Endothelial cell of hepatic sinusoid (primary cell): Measurements from ENCODE around the gene RASGEF1C.

Experiments used
- in situ Hi-C: cut with HindIII; loops from 2 replicates; pipeline ENCODE4 v1.10.0; 2017; ENCODE audit warnings: low sequenced_read_pairs

Gene RASGEF1C

DNA sequence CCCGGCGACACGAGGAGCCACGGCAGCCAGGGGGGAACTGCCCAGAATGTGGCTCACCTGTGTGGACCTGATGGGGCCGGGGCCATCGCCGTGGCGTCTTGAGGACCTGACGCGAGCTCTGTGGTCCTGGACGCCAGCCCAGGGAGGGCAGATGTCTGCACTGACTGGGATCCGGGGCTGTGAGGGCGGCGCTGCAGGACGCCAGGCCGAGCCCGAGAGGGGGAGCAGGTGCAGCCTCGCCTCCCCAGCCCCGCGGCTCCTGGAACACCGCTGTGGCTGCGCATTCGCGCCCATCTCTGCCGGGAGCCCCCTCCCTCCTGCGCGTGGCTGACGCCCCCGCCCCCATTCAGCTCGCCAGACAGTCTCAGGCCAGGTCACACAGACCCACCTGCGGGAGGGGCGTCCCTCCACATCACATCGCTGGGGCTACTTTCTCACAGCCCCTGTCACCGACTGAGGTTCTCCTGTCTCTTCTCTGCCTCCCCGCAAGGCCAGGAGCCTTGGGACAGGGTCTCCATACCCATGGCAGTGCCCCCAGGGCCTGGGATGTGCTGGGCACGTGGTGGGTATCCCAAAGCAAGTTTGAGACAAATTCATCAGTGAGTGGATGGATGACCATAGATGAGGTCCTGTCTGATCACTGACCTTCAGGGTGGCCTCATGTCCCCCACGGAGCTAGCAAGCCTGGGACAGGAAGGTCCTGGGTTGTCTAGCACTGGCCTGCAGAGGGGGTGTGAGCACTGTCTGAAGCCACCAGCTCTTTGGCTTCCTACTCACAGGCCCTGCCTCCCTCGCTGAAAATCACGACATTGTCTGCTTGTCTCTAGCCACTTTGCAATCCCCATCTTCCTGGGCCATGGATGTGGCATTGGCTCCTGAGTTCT, 47.3 kb downstream of the RASGEF1C start:
- in situ Hi-C loops, result no loop called here

- in situ Hi-C loops, result no loop called here
These were observed 48.2 kb downstream of the RASGEF1C start for GRCh38 chr5:180160789-180161188.

- in situ Hi-C loops, result no loop called here
These were observed 48.8 kb downstream of the RASGEF1C start for GRCh38 chr5:180160215-180160614.

GRCh38 chr5:180159756-180160155, 49.3 kb downstream of the RASGEF1C start:
- in situ Hi-C loops, result no loop called here

DNA sequence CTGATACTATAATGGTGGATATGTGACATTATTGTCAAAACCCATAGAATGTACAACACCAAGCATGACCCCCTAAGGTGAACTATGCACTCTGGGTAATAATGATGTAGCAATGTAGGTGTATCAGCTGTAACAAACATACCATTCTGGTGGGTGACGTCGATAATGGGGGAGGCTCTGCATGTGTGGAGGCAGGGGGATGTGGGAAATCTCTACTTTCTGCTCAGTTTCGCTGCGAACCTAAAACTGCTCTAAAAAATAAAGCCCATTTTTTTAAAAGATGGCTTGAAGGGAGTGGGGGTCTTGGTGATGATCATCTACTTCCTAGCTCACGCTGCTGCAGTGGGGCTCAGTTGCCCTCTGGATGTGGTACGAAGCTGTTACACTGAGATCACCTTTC, 51.1 kb downstream of the RASGEF1C start:
- in situ Hi-C loops, result no loop called here

DNA sequence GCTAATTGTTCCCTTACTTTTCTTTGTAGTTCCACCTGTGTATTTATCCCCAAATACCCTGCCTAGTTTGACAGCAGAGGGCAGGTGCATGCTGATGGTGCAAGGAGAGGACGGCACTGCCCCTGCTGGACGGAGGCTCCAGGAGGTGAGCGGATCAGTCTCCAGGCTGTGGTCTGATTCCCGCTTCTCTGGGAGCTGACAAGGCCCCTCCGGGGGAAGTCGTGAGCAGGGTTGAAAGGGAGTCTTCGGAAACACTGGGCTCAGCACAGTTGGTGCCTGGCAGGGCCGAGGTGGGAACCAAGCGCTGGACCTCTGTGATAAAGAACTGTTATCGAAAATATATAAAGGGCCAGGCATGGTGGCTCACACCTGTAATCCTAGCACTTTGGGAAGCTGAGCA, 52.9 kb downstream of the RASGEF1C start:
- in situ Hi-C loops, result no loop called here

GRCh38 chr5:180155365-180155926, 53.6 kb downstream of the RASGEF1C start:
- in situ Hi-C loops, result no loop called here

- in situ Hi-C loops, result no loop called here
These were observed 54.1 kb downstream of the RASGEF1C start for GRCh38 chr5:180154821-180155364.

DNA sequence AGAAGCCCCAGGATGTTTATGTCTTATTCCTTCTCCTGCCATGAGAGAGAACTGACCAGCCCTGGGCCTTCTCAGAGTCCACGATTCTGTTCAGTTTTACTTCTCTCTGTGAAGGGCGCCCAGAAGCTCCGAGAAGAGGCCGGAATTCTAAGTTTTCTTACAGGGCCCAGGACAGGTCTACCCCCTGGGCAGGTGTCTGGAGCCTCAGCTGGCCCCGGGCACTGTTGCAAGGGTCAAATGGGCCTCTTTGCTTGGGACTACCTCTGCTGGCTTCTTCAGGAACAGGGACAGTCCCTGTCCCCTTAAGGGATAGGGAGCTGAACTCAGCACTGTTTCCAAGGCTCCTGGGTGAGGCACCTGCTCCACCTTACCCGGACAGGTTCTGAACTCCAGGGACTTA, 55.0 kb downstream of the RASGEF1C start:
- in situ Hi-C loops, result no loop called here

DNA sequence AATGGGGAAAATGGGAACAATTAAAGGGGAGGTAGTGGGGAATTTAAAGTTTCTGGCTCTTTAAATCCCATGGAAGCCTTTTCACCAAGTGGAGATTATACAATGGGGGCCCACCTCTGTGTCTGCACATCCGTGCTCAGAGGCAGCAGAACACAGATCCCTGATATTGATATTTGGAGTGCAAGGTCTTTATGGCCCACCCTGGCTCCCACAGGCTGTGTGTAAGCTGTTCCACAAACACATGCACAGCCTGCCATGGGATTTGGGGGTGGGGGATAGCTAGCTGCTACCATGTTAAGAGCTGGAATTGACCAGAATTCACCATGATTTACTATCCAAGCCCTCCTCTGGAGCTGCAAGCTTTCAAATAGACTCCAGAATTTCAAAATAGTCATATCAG, 55.9 kb downstream of the RASGEF1C start:
- in situ Hi-C loops, result no loop called here

DNA sequence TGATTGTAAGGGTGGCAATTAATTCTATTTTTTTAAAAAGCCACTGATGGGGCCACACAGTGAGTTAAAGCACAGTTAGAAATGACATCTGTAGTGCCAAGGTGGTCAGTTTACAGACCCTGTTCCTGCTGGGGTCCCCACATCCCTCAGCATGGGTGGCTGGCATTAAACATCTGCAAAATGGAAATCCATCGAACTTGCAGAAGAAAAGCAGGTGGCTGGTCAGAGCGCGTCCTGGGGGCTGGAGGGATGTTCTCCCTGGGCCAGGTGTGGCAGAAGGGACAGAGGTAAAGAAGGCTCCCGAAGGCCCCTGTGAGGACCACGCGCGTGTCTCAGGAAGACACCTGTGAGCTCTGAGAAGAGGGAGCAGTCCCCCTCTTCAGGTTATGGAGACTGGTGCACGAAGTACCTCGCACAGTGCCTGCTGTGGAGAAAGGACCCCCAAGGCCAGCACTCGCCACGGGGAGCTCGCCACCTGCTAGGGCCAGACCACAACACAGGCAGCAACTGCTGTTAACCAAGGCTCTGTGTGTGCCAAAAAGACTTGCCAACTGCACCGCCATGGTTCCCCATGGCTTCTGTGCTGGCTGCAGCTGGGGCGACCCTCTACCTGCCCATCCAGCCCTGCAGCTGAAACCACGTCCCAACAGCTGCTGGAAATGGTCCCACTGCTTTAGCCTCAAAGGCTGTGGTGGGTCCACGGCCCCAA, 65.2 kb downstream of the RASGEF1C start:
- in situ Hi-C loops, result no loop called here

DNA sequence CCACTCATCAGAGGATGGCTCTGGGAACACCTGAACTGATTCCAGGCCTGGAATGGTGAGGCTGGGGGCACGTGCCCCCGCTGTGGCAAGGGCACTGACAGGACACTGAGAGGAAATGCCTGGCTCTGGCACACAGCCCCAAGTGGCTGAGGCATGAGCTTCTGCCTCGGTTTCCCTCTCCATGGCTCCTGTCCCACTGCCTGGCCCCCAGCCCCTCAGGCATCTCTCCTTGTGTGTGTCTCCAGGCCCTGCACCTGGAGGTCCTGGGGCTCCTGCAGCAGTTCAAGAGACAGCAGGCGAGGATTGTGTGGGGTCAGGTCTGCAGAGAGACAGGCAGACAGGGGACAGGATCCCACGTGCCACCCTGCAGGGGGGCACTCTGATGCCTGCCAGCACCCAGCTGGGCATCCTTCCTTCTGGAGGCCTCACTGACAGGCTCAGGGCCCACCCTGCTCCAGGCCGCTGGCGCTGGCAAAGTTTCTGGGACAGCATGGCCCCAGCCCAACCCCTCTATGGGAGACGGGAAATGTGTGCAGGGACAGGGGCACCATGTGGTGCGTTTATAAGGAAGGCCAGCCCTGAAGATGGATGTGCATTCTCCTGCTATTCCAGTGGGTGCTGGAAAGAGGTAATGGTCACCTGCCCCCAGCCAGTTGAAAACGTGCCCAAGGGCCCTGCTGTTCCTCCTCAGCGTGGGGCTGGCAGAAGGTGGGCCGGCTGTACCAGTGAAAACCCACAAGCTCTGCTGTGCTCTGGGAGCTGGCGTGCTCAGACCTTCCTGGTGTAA, 66.0 kb downstream of the RASGEF1C start:
- in situ Hi-C loops, result no loop called here

DNA sequence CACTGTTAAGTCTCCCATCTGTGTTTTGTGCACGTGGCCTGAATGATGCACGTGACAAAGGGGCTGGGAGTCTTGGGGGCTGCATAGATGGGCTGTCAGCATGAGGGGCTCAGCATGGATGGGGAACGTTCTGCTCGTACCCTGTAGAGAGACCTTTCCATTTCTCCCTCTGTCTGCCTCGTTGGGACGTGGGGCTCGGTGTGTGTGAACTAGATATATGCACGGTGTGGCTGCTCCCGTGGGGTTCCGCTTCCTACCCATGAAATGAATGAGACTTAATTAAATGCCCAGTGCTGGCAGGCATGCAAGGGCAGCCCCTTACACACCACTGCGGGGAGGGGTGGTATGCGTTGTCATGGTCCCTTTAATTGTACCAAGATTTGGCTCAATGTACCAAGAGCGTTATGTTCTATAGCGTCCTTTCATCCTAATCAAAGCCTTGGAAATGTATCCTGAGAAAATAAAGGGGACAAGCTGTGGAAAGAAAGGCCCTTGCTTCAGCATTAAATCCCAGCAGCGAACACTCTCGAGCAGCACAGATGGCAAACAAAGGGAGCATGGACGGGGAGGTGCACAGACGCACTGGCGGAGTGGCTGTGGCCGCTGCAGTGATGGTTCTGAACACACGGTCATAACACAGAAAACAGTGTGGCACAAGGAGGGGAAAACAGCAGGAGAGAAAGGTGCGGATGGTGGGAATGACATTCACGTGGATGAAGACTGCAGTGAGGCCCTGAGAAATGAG, 66.8 kb downstream of the RASGEF1C start:
- in situ Hi-C loops, result no loop called here

- in situ Hi-C loops, result no loop called here
These were observed 67.8 kb downstream of the RASGEF1C start for GRCh38 chr5:180141068-180141660.

DNA sequence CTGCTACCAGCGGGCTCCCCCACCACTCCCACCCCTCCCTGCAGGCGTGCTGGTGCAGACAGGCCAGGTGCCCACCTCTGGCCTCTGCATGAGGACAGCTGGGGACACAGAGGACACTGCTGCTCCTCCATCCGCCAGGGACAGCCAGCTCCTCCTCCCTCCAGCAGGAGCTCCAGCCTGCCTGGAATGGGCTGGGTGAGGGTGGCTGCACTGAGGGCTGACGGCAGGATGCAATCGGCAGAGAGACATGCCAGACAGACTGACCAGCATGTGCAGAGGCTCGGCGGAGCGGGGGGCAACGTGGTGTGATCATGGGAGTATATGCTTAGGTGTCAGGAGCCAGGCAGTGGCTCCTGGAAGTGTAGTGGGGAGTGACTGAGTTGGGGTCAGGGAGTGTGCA, 68.4 kb downstream of the RASGEF1C start:
- in situ Hi-C loops, result no loop called here

GRCh38 chr5:180140079-180140554, 68.9 kb downstream of the RASGEF1C start:
- in situ Hi-C loops, result no loop called here

GRCh38 chr5:180139731-180140055, 69.3 kb downstream of the RASGEF1C start:
- in situ Hi-C loops, result no loop called here

DNA sequence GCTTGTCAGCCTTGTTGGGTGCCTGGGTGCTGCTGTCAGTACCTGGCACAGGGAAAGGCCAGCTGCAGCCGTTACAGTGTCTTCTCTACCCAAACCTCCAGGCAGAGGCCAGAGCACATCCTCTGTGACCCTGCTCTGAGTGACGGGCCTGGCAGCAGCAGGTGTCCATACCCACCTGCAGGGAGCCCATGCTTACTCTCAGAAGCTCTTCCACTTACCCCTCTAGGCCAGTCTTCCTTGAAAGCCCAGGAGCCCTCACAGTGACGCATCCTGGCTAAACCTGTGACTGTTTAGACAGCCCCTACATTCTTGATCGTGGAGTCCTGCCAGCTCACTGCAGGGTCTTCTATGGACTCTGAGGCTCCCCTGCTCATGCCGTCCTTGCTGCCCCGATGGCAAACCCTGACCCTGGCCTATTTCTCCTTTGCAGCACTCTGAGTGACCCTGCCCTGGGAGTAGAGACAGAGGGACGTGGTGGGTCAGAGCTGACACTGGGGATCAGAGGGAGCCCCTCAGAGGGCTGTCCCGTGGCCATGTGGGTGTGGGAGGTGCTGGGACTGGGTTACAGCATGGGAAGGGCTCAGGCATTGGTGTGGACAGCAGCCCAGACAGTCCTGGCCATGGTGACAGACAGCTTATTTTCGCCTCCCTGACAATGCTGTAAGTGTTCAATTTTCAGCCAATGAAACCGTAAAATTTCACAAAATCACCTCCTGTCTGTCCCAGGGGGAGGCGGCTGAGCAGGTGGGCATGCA, 69.9 kb downstream of the RASGEF1C start:
- in situ Hi-C loops, result no loop called here
